ENCODE measurements around the gene STK32C.

The STK32C gene

GRCh38 chr10:132189016-132189415 lies 118.7 kb downstream of the STK32C start:
- no peak for DNase-seq (ENCODE audit: extremely low read depth in 1 of 2, low read depth in 1 of 2)

GRCh38 chr10:132188331-132188730 lies 119.4 kb downstream of the STK32C start:
- no peak for DNase-seq (ENCODE audit: extremely low read depth in 1 of 2, low read depth in 1 of 2)

- no peak for DNase-seq (ENCODE audit: extremely low read depth in 1 of 2, low read depth in 1 of 2)
Observed at GRCh38 chr10:132187430-132188138, 120.2 kb downstream of the STK32C start.

- DNase-seq (ENCODE audit: extremely low read depth in 1 of 2, low read depth in 1 of 2), result no peak
Observed at GRCh38 chr10:132186488-132187429, 121.0 kb downstream of the STK32C start, which contains the start of gene DPYSL4. DPYSL4 (plus strand) TSS chr10:132186948; CDS start chr10:132187064, 116 bp downstream.

- DNase-seq (ENCODE audit: extremely low read depth in 1 of 2, low read depth in 1 of 2), result peak in 1 of 2 donors; percentile 15
Observed at GRCh38 chr10:132185601-132186487, 121.9 kb downstream of the STK32C start.

GRCh38 chr10:132184816-132185593 lies 122.7 kb downstream of the STK32C start:
- DNase-seq (ENCODE audit: extremely low read depth in 1 of 2, low read depth in 1 of 2), result no peak

GRCh38 chr10:132183046-132183445 lies 124.7 kb downstream of the STK32C start:
- no peak for DNase-seq (ENCODE audit: extremely low read depth in 1 of 2, low read depth in 1 of 2)

GRCh38 chr10:132182591-132182990 lies 125.2 kb downstream of the STK32C start:
- no peak for DNase-seq (ENCODE audit: extremely low read depth in 1 of 2, low read depth in 1 of 2)

GRCh38 chr10:132181691-132182425 lies 125.9 kb downstream of the STK32C start:
- no peak for DNase-seq (ENCODE audit: extremely low read depth in 1 of 2, low read depth in 1 of 2)

- no peak for DNase-seq (ENCODE audit: extremely low read depth in 1 of 2, low read depth in 1 of 2)
Observed at GRCh38 chr10:132180736-132181135, 127.0 kb downstream of the STK32C start.

- DNase-seq (ENCODE audit: extremely low read depth in 1 of 2, low read depth in 1 of 2), result no peak
Observed at GRCh38 chr10:132179551-132180392, 128.0 kb downstream of the STK32C start.

- no peak for DNase-seq (ENCODE audit: extremely low read depth in 1 of 2, low read depth in 1 of 2)
Observed at GRCh38 chr10:132178672-132179545, 128.8 kb downstream of the STK32C start.

- no peak for DNase-seq (ENCODE audit: extremely low read depth in 1 of 2, low read depth in 1 of 2)
Observed at GRCh38 chr10:132178046-132178445, 129.7 kb downstream of the STK32C start.

- DNase-seq (ENCODE audit: extremely low read depth in 1 of 2, low read depth in 1 of 2), result no peak
Observed at GRCh38 chr10:132176623-132177500, 130.9 kb downstream of the STK32C start.

- DNase-seq (ENCODE audit: extremely low read depth in 1 of 2, low read depth in 1 of 2), result no peak
Observed at GRCh38 chr10:132175907-132176581, 131.7 kb downstream of the STK32C start.

- no peak for DNase-seq (ENCODE audit: extremely low read depth in 1 of 2, low read depth in 1 of 2)
Observed at GRCh38 chr10:132175408-132175807, 132.3 kb downstream of the STK32C start.

Measured in stimulated activated CD8-positive, alpha-beta memory T cell treated with anti-CD3 and anti-CD28 coated beads, Interleukin-7, amount 100 ng/mL, for 48 hours (primary cell).